ENCODE results near the gene RHEX.
"Not testable (repeated sequence)": the region's sequence is repeated elsewhere in the genome, so short reads cannot be mapped to it uniquely, and the experiment has no call there.

Gene RHEX

GRCh38 chr1:206052919-206053610 lies at the start of gene RHEX:
Gene RHEX (plus strand): TSS chr1:206053173. CDS start chr1:206097829, 44,656 bp downstream.
- DNase-seq (ENCODE audit: low spot score) = not testable (repeated sequence)

GRCh38 chr1:206003854-206004800 lies 48.8 kb upstream of the RHEX start:
- no peak for DNase-seq (ENCODE audit: low spot score)

- DNase-seq (ENCODE audit: low spot score) = no peak
Measured at GRCh38 chr1:206004826-206005225, 48.1 kb upstream of the RHEX start.

- DNase-seq (ENCODE audit: low spot score) = no peak
Measured at GRCh38 chr1:206005234-206005633, 47.7 kb upstream of the RHEX start.

- no peak for DNase-seq (ENCODE audit: low spot score)
Measured at GRCh38 chr1:206005778-206006180, 47.2 kb upstream of the RHEX start.

GRCh38 chr1:206006946-206007345 lies 46.0 kb upstream of the RHEX start:
- DNase-seq (ENCODE audit: low spot score) = no peak

GRCh38 chr1:206010060-206010459 lies 42.9 kb upstream of the RHEX start:
- no peak for DNase-seq (ENCODE audit: low spot score)

- DNase-seq (ENCODE audit: low spot score) = no peak
Measured at GRCh38 chr1:206011057-206011456, 41.9 kb upstream of the RHEX start.

- DNase-seq (ENCODE audit: low spot score) = no peak
Measured at GRCh38 chr1:206012086-206012859, 40.7 kb upstream of the RHEX start.

- no peak for DNase-seq (ENCODE audit: low spot score)
Measured at GRCh38 chr1:206013026-206013795, 39.8 kb upstream of the RHEX start.

GRCh38 chr1:206014601-206015000 lies 38.4 kb upstream of the RHEX start:
- no peak for DNase-seq (ENCODE audit: low spot score)

- no peak for DNase-seq (ENCODE audit: low spot score)
Measured at GRCh38 chr1:206015071-206015470, 37.9 kb upstream of the RHEX start.

- no peak for DNase-seq (ENCODE audit: low spot score)
Measured at GRCh38 chr1:206020393-206021007, 32.5 kb upstream of the RHEX start.

GRCh38 chr1:206021008-206021625 lies 31.9 kb upstream of the RHEX start:
- DNase-seq (ENCODE audit: low spot score) = no peak

GRCh38 chr1:206021626-206022365 lies 31.2 kb upstream of the RHEX start:
- DNase-seq (ENCODE audit: low spot score) = no peak

GRCh38 chr1:206022766-206023165 lies 30.2 kb upstream of the RHEX start:
- no peak for DNase-seq (ENCODE audit: low spot score)

GRCh38 chr1:206023695-206024094 lies 29.3 kb upstream of the RHEX start, which contains the start of gene CTSE:
Gene CTSE (minus strand): TSS chr1:206023895. CDS start chr1:206023791, 104 bp downstream.
- no peak for DNase-seq (ENCODE audit: low spot score)

- no peak for DNase-seq (ENCODE audit: low spot score)
Measured at GRCh38 chr1:206025283-206025820, 27.6 kb upstream of the RHEX start.

GRCh38 chr1:206029484-206029883 lies 23.5 kb upstream of the RHEX start:
- DNase-seq (ENCODE audit: low spot score) = no peak

- DNase-seq (ENCODE audit: low spot score) = no peak
Measured at GRCh38 chr1:206030191-206030590, 22.8 kb upstream of the RHEX start.

All from left forelimb (tissue), 1 donor.